HG03342 (cell line): Measurements from ENCODE around the gene TSHZ3.

Source experiments
- ATAC-seq: cut with Tn5 transposase; IDR thresholded peaks from one replicate; pipeline ENCODE4 v1.9.1; 2021; ENCODE audit warnings: mild to moderate bottlenecking, moderate library complexity; ENCODE audit not compliant: unreplicated experiment

TSHZ3 gene

DNA sequence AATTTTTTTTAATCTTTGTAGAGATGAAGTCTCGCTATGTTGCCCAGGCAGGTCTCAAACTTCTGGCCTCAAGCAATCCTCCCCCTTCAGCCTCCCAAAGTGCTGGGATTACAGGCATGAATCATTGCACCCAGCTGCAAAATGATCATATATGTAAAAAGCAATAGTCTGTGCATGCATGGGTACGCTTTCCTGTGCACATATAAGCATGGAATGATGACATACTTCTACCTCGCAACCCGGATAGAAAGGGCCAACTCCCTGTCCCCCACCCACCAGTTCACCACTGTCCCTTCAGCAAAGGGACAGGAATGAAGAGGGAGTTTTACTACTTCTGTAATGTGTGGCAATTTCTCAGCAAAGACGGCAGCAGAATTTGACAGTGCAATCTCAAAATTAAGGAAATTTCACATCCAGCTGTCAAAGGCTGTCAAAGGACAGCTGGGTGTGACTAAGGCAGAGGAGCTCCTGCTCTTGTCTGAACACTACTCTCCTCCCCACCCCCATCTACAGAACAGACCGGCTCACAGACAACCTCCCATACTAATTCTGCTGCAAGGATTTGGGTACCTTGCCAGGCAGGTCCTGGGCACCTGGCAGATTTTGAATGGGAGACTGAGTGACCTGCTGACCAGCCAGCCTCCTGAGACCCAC, 95.6 kb downstream of the TSHZ3 start:
- ATAC-seq, result no peak

DNA sequence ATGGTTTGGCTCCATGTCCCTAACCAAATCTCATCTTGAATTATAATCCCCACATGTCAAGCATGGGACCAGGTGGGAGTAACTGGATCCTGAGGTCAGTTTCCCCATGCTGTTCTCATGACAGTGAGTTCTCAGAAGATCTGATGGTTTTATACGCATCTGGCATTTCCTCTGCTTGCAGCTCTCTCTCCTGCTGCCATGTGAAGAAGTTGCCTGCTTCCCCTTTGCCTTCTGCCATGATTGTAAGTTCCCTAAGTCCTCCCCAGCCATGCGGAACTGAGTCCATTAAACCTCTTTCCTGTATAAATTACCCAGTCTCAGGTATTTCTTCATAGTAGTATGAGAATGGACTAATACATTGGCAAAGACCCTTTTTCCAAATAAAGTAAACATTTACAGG, 96.8 kb downstream of the TSHZ3 start:
- no peak for ATAC-seq

DNA sequence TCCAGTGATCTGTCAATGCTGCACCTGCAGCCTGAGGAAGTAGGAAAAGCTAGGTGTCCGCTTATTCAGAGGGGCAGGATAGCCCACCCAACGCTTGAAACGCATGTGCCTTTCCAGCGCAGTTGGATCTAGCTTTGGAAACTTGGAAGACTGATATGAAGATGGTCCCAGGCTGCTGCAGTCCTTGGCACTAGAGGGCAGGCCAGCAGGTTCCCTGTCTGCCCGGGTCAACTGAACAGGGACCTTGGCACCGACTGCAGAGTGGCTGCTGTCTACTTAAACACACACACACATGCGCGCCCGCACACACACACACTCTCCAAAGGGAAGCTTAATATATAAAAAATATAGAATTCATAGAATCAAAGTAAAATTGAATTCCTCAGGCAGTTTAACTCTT, 100.0 kb downstream of the TSHZ3 start:
- ATAC-seq, result no peak

DNA sequence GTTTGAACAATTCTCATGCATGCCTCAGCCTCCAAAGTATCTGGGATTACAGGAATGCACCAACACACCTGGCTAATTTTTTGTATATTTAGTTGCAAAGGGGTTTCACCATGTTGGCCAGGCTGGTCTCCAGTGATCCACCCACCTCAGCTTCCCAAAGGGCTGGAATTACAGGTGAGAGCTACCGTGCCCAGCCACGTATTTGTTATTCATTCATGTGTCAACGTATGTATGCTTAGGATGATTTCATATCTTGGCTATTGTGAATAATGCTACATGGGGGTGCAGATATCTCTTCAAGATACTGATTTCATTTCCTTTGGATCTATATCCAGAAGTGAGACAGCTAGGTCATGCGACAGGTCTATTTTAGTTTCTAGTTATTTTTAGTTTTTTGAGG, 113.4 kb downstream of the TSHZ3 start:
- ATAC-seq, result no peak

DNA sequence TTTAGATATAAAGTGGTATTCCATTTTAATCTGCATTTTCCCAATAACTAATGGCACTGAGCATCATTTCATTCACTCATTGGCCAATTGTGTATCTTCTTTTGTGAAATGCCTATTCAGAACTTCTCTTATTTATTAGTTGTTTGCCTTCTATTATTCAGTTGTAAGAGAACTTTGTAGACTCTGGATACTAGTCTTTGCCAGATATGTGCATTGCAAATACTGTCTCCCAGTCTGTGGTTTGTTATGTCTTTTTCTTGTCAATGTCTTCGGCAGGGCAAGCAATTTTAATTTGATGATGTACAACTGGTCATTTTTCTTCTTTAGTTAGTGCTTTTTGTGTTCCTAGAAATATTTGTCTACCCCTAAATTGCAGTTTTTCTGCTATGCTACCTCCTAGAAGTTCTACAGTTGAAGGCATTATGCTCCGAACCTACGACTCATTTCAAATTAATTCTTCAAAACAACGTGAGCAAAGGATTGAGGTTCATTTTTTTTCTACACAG, 115.9 kb downstream of the TSHZ3 start:
- no peak for ATAC-seq

DNA sequence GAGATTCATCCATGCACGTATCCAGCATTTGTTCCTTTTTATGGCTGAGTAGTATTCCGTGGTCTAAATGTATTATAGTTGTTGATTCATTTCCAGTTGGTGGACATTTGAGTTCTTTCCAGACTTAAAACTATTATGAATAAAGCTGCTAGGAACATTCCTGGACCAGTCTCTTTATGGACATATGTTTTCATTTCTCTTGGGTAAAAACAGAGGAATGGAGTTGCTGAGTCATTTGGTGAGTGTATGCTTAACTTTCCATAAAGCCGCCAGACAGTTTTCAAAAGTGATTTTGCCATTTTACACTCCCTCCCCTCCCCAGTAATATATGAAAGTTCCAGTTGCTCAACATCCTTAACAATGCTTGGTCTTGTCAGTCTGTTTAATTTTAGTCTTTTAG, 116.4 kb downstream of the TSHZ3 start:
- ATAC-seq, result no peak

DNA sequence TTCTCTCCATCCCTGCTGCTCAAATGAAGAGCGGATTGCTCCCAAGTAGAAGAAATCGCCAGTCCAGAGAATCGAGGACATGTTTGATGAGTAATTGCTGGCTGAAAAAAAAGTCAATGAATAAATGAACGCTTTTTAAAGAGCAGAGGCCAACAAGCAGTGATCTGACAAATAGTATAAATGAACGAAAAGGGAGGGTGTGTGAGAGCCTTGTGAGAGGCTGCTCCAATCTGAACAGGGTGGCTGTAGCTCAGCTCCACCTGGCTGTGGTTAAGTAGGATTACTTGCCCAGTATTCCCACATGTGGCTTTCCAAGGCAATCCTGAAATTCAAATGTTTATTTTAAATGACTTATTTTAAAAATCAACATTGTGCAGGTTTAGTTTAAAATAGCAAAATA, 117.1 kb downstream of the TSHZ3 start:
- no peak for ATAC-seq

DNA sequence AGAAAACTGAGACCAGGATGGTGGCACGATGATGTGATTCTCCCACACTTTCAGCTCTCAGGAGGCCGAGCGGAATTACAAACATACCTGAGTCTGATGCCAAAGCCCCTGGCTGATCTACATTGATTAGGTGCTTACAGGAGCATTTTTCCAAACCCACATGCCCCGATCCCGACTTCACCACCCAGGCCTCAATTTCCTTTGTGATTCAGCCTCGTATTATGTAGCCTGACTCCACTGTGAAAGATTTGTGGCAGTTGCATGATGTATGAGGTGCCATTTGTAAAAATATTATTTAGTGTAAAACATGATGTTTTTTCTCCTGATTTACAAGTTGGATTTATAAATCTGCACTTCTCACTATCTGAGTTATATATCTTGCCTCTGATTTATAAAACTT, 118.0 kb downstream of the TSHZ3 start:
- no peak for ATAC-seq

DNA sequence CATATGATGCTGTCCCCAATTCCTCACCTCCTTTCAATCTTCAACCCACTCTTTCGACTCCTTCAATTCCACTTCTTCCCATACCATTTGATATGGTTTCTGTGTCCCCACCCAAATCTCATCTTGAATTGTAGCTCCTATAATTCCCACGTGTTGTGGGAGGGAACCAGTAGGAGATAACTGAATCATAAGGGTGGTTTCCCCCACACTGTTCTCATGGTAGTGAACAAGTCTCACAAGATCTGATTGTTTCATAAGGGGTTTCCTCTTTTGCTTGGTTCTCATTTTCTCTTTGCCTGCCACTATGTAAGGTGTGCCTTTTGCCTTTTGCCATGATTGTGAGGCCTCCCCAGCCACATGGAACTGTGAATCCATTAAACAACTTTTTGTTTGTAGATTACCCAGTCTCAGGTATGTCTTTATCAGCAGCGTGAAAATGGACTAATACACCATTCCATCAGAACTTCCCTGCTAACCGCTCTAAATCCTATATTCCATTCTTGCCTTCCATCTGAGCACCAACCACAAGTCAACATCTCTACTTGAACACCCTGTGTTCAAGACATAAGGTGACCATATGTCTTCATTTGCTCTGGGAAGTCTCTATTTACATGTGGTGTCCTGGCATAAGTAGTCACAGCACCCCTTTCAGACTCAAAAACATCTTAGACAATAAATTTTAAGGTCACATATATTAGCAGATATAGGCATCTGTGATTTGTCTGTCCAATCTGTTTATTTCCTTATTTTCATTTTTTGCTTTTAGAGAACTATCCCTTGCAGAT, 122.9 kb downstream of the TSHZ3 start:
- no peak for ATAC-seq
